Prostate gland (tissue), 2 donors: ENCODE results near the gene RUNX3.

ENCODE experiments used
- POLR2A ChIP-seq: fragments of 450-650 bp; IDR thresholded peaks from one replicate; pipeline ENCODE4 v1.6.1; 2016; ENCODE audit warnings: antibody characterized with exemption, mild to moderate bottlenecking
- TF ChIP-seq, protein P1 (sequence below), 4 experiments: fragments of 200-600 bp in 2 of 4; fragments of 450-650 bp in 2 of 4; sonication (generic) in 2 of 4; IDR thresholded peaks; 1 replicate in 3 of 4; 2 replicates in 1 of 4; pipeline ENCODE4 v1.5.1; 2016 to 2019; ENCODE audit warnings: antibody characterized with exemption in 4 of 4, mild to moderate bottlenecking in 2 of 4, moderate library complexity in 2 of 4

DNA sequence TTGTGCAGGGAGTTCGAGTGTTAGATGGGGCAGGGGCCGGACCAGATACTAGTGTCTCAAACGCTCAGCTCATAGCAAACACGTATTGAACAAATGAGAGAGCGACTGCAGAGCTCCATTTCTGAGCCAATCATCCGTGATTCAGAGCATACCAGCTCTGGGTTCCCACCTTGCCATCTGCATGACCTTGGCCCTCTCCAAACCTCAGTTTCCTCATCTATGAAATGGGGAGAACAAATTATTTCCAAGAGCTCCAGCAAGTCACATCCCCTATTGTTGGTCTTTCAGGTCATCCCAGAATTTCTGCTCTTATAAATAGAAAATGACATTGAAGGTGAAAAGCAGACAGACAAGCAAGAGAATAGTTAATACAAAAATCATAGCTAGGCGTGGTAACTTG lies 10.2 kb upstream of the RUNX3 start:
- TF ChIP-seq, protein P1, sequence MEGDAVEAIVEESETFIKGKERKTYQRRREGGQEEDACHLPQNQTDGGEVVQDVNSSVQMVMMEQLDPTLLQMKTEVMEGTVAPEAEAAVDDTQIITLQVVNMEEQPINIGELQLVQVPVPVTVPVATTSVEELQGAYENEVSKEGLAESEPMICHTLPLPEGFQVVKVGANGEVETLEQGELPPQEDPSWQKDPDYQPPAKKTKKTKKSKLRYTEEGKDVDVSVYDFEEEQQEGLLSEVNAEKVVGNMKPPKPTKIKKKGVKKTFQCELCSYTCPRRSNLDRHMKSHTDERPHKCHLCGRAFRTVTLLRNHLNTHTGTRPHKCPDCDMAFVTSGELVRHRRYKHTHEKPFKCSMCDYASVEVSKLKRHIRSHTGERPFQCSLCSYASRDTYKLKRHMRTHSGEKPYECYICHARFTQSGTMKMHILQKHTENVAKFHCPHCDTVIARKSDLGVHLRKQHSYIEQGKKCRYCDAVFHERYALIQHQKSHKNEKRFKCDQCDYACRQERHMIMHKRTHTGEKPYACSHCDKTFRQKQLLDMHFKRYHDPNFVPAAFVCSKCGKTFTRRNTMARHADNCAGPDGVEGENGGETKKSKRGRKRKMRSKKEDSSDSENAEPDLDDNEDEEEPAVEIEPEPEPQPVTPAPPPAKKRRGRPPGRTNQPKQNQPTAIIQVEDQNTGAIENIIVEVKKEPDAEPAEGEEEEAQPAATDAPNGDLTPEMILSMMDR (IDR thresholded peaks at IDR 0.05), result no peak
- TF ChIP-seq POLR2A, result no peak
